ENCODE data around the gene IL17REL.

IL17REL gene

GRCh38 chr22:50022171-50022819 lies 9.7 kb upstream of the IL17REL start:
- no peak for DNase-seq (ENCODE audit: low read depth, low spot score)

GRCh38 chr22:50020606-50021005 lies 8.0 kb upstream of the IL17REL start:
- DNase-seq (ENCODE audit: low read depth, low spot score) = no peak

GRCh38 chr22:50019316-50019715 lies 6.8 kb upstream of the IL17REL start:
- no peak for DNase-seq (ENCODE audit: low read depth, low spot score)

GRCh38 chr22:50018608-50019285 lies 6.2 kb upstream of the IL17REL start:
- DNase-seq (ENCODE audit: low read depth, low spot score) = no peak

- DNase-seq (ENCODE audit: low read depth, low spot score) = no peak
Measured at GRCh38 chr22:50017701-50018224, 5.2 kb upstream of the IL17REL start.

GRCh38 chr22:50016988-50017700 lies 4.6 kb upstream of the IL17REL start:
- peak; percentile 52 for DNase-seq (ENCODE audit: low read depth, low spot score)

GRCh38 chr22:50016308-50016987 lies 3.9 kb upstream of the IL17REL start:
- DNase-seq (ENCODE audit: low read depth, low spot score) = no peak

- DNase-seq (ENCODE audit: low read depth, low spot score) = no peak
Measured at GRCh38 chr22:50015451-50016307, 3.1 kb upstream of the IL17REL start.

GRCh38 chr22:50014655-50015401 lies 2.3 kb upstream of the IL17REL start:
- no peak for DNase-seq (ENCODE audit: low read depth, low spot score)

GRCh38 chr22:50014053-50014501 lies 1.5 kb upstream of the IL17REL start:
- no peak for DNase-seq (ENCODE audit: low read depth, low spot score)

- DNase-seq (ENCODE audit: low read depth, low spot score) = no peak
Measured at GRCh38 chr22:50011447-50012210, 936 bp downstream of the IL17REL start.

GRCh38 chr22:50010676-50011446 lies 1.7 kb downstream of the IL17REL start:
- peak; percentile 29 for DNase-seq (ENCODE audit: low read depth, low spot score)

GRCh38 chr22:50009765-50010675 lies 2.5 kb downstream of the IL17REL start:
- no peak for DNase-seq (ENCODE audit: low read depth, low spot score)

- DNase-seq (ENCODE audit: low read depth, low spot score) = no peak
Measured at GRCh38 chr22:50009251-50009650, 3.3 kb downstream of the IL17REL start.

- no peak for DNase-seq (ENCODE audit: low read depth, low spot score)
Measured at GRCh38 chr22:50008151-50009040, 4.2 kb downstream of the IL17REL start.

- no peak for DNase-seq (ENCODE audit: low read depth, low spot score)
Measured at GRCh38 chr22:50007057-50007511, 5.5 kb downstream of the IL17REL start.
